Astrocyte of the spinal cord (primary cell): Measurements from ENCODE around the gene ARL15.
"Not testable (repeated sequence)": the region's sequence is repeated elsewhere in the genome, so short reads cannot be mapped to it uniquely, and the experiment has no call there.

ENCODE experiments used
- DNase-seq: peaks from one replicate; pipeline ENCODE4 v3.0.0; 2011; ENCODE audit warnings: low read depth, low spot score
- H3K4me3 ChIP-seq: 2 replicates; pipeline ENCODE4 v1.5.1; 2011; ENCODE audit warnings: low read depth, mild to moderate bottlenecking, low read length, moderate library complexity
- CTCF ChIP-seq: IDR thresholded peaks from 2 replicates; pipeline ENCODE4 v1.5.1; 2012; ENCODE audit warnings: low read depth, mild to moderate bottlenecking, low read length, inconsistent platforms
- in situ Hi-C: cut with HindIII; loops from 2 replicates; pipeline ENCODE4 v1.10.0; 2017; ENCODE audit warnings: low sequenced_read_pairs

Gene ARL15

GRCh38 chr5:54063817-54064216 lies 246.6 kb downstream of the ARL15 start:
- no peak overlapping the region for H3K4me3 ChIP-seq
- DNase-seq = peak; percentile 85
- in situ Hi-C loops = no loop called here
- TF ChIP-seq CTCF = no peak

- H3K4me3 ChIP-seq = no peak overlapping the region
- no peak for TF ChIP-seq CTCF
- in situ Hi-C loops = no loop called here
- DNase-seq = peak; percentile 59
These were observed 247.4 kb downstream of the ARL15 start for GRCh38 chr5:54062958-54063357.

GRCh38 chr5:54060919-54061318 lies 249.5 kb downstream of the ARL15 start:
- in situ Hi-C loops = not testable (repeated sequence)

GRCh38 chr5:54049963-54050362 lies 260.4 kb downstream of the ARL15 start:
- no peak for DNase-seq
- in situ Hi-C loops = no loop called here
- no peak overlapping the region for H3K4me3 ChIP-seq
- no peak for TF ChIP-seq CTCF

More at GRCh38 chr5:54060919-54061318, 249.5 kb downstream of the ARL15 start:
- not testable (repeated sequence) for DNase-seq, H3K4me3 ChIP-seq

- in situ Hi-C loops = no loop called here
- DNase-seq = no peak
- no peak for TF ChIP-seq CTCF
- H3K4me3 ChIP-seq = no peak overlapping the region
These were observed 261.2 kb downstream of the ARL15 start for GRCh38 chr5:54049144-54049543.

GRCh38 chr5:54045077-54045792 lies 265.1 kb downstream of the ARL15 start:
- TF ChIP-seq CTCF = no peak
- in situ Hi-C loops = no loop called here
- no peak overlapping the region for H3K4me3 ChIP-seq
- DNase-seq = no peak

GRCh38 chr5:54044276-54044675 lies 266.1 kb downstream of the ARL15 start:
- in situ Hi-C loops, DNase-seq, H3K4me3 ChIP-seq: not testable (repeated sequence)

- in situ Hi-C loops = no loop called here
- DNase-seq = no peak
- H3K4me3 ChIP-seq = no peak overlapping the region
- no peak for TF ChIP-seq CTCF
These were observed 269.6 kb downstream of the ARL15 start for GRCh38 chr5:54040804-54041203.
